Activated T-helper 1 cell treated with Interleukin-2 at 50 U/mL for 16 hours (primary cell): ENCODE results near the gene SLC9A9.

Source experiments
- DNase-seq: peaks from one replicate; pipeline ENCODE4 v3.0.0-alpha.2; 2020; ENCODE audit warnings: low read depth

Gene SLC9A9

GRCh38 chr3:143840636-143841035 is 7.6 kb downstream of the SLC9A9 start:
- DNase-seq = no peak

GRCh38 chr3:143839980-143840379 is 8.3 kb downstream of the SLC9A9 start:
- DNase-seq = no peak

GRCh38 chr3:143837076-143837475 is 11.2 kb downstream of the SLC9A9 start:
- DNase-seq = no peak

- DNase-seq = no peak
Observed at GRCh38 chr3:143835312-143835711, 13.0 kb downstream of the SLC9A9 start.

GRCh38 chr3:143832433-143832832 is 15.8 kb downstream of the SLC9A9 start:
- no peak for DNase-seq

- no peak for DNase-seq
Observed at GRCh38 chr3:143831994-143832393, 16.3 kb downstream of the SLC9A9 start.

GRCh38 chr3:143831208-143831607 is 17.1 kb downstream of the SLC9A9 start:
- no peak for DNase-seq

GRCh38 chr3:143830786-143831185 is 17.5 kb downstream of the SLC9A9 start:
- no peak for DNase-seq

GRCh38 chr3:143830063-143830462 is 18.2 kb downstream of the SLC9A9 start:
- no peak for DNase-seq

- DNase-seq = no peak
Observed at GRCh38 chr3:143827425-143827824, 20.8 kb downstream of the SLC9A9 start.

- no peak for DNase-seq
Observed at GRCh38 chr3:143826296-143826695, 22.0 kb downstream of the SLC9A9 start.

- no peak for DNase-seq
Observed at GRCh38 chr3:143825513-143825912, 22.8 kb downstream of the SLC9A9 start.

- DNase-seq = no peak
Observed at GRCh38 chr3:143824735-143825385, 23.4 kb downstream of the SLC9A9 start.

GRCh38 chr3:143822798-143823197 is 25.5 kb downstream of the SLC9A9 start:
- DNase-seq = no peak

- DNase-seq = no peak
Observed at GRCh38 chr3:143822374-143822773, 25.9 kb downstream of the SLC9A9 start.

GRCh38 chr3:143821862-143822261 is 26.4 kb downstream of the SLC9A9 start:
- DNase-seq = no peak

GRCh38 chr3:143820466-143821221 is 27.6 kb downstream of the SLC9A9 start:
- DNase-seq = no peak

GRCh38 chr3:143819890-143820289 is 28.4 kb downstream of the SLC9A9 start:
- DNase-seq = no peak

GRCh38 chr3:143814443-143814889 is 33.8 kb downstream of the SLC9A9 start:
- DNase-seq = no peak

GRCh38 chr3:143812481-143812880 is 35.8 kb downstream of the SLC9A9 start:
- DNase-seq = no peak

GRCh38 chr3:143811602-143812001 is 36.7 kb downstream of the SLC9A9 start:
- no peak for DNase-seq

GRCh38 chr3:143810953-143811265 is 37.4 kb downstream of the SLC9A9 start:
- DNase-seq = no peak

GRCh38 chr3:143810166-143810952 is 37.9 kb downstream of the SLC9A9 start:
- no peak for DNase-seq
